A549 (cell line): ENCODE data around the gene LRRC8A.

Experiments
- REST ChIP-seq: fragments of 200-600 bp; sonication (generic); IDR thresholded peaks from 2 replicates; pipeline ENCODE4 v1.6.1; 2016; ENCODE audit warnings: antibody characterized with exemption, mild to moderate bottlenecking, moderate library complexity
- ZC3H11A ChIP-seq: fragments of 450-650 bp; IDR thresholded peaks from 2 replicates; pipeline ENCODE4 v1.6.1; 2014; ENCODE audit warnings: antibody characterized with exemption, mild to moderate bottlenecking
- TF ChIP-seq, protein P1 (sequence below): fragments of >200 bp; sonication (Bioruptor Twin); formaldehyde crosslinking; IDR thresholded peaks from 3 replicates; pipeline ENCODE4 v1.5.1; 2016

- TF ChIP-seq, protein P1, sequence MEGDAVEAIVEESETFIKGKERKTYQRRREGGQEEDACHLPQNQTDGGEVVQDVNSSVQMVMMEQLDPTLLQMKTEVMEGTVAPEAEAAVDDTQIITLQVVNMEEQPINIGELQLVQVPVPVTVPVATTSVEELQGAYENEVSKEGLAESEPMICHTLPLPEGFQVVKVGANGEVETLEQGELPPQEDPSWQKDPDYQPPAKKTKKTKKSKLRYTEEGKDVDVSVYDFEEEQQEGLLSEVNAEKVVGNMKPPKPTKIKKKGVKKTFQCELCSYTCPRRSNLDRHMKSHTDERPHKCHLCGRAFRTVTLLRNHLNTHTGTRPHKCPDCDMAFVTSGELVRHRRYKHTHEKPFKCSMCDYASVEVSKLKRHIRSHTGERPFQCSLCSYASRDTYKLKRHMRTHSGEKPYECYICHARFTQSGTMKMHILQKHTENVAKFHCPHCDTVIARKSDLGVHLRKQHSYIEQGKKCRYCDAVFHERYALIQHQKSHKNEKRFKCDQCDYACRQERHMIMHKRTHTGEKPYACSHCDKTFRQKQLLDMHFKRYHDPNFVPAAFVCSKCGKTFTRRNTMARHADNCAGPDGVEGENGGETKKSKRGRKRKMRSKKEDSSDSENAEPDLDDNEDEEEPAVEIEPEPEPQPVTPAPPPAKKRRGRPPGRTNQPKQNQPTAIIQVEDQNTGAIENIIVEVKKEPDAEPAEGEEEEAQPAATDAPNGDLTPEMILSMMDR, result no peak
- TF ChIP-seq ZC3H11A (no peak), REST (no peak)
Measured at GRCh38 chr9:128933731-128934130, 51.8 kb downstream of the LRRC8A start.
